Measurements from ENCODE around the gene TP53I11. TPM values are rescaled to one million over a fixed set of nuclear protein-coding genes. Genes with fewer than 3 reads are reported as not detected.

Gene TP53I11
- polyA plus RNA-seq, 3 donors from 2014 or later, result 5.0 to 13.6 (median 6.4) TPM

- Mint-ChIP-seq H3K27ac (no peak overlapping the region), H3K4me1 (no peaks in the 10 kb centered on the region), H3K27me3 (ENCODE audit: low read depth in 3 of 3) (no peaks in the 10 kb centered on the region), H3K4me3 (no peak overlapping the region), H3K9me3 (no peaks in the 10 kb centered on the region), H3K36me3 (no peaks in the 10 kb centered on the region)
- DNase-seq, result no peak
Measured at GRCh38 chr11:44883277-44883676, 67.4 kb downstream of the TP53I11 start.

Other genes starting within 250 kb of the TP53I11 start
- under 1 TPM; 0.84 to 0.93 (median 0.86) TPM for gene TSPAN18, start 223.9 kb downstream of the TP53I11 start, polyA plus RNA-seq
- gene PRDM11, start 195.8 kb upstream of the TP53I11 start, polyA plus RNA-seq, result 1 to 10 TPM in 1 of 3 donors, under 1 TPM in 2; 0.84 to 1.2 (median 0.94) TPM